T-helper 2 cell (primary cell): ENCODE measurements around the gene ZGPAT.
"Not testable (repeated sequence)": the region's sequence is repeated elsewhere in the genome, so short reads cannot be mapped to it uniquely, and the experiment has no call there.

Source experiments
- DNase-seq, 5 experiments: peaks; one replicate each; pipeline versions ENCODE4 v3.0.0 to v3.0.0-alpha.2; 2012 to 2022

Gene ZGPAT

DNA sequence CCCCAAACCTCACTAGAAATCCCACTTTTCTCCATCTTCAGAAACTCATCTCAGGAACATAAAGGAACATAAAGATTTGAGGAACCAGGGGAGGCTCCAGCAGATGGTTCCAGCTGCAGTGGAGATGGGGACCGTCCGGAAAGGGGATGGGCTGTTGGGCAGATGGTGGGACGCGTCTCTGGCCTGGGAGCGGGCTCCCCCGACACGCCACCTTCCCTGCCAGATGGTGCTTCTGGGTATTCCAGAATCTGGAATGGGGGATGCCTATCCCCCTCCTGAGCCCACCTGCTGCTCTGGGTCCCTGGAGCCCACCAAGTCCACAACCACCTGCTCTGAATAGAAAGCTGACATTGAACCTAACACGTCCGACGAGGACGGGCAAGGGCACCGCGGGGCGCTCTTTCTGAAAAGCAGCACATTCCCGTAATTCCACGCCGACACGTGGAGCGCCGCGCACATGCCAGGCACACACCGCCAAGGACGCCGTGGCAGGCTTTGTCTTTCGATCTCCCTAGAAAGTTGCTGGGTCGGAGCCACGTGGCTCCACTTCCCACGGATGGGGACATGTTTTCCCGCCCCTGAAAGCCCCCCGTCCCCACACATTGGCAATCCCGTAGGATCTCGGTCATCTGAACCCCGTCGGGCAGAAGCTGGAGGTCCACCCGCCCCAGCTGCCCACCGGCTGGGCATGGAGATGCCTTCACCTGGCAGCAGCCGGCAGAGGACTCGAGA is 59.0 kb downstream of the ZGPAT start:
- DNase-seq: no peak

GRCh38 chr20:63767456-63767855 is 59.6 kb downstream of the ZGPAT start:
- no peak for DNase-seq

DNA sequence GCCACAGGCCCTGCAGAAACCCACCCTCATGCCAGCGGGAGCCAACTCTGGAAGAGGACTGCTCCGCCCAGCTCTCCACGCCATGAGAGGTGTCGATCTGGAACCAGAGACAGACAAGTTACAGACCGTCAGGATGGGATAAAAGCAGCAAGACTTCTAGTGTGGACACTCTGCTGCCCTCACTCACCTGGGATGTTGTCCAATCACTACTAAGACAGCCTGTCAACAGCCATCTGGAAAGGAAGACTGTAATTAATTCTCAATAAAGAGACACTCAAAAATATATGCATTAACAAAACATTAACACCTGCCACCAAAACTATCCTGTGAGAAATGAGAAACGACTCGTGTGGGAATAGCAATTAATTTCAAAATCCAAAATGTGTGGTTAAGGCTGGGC is 60.0 kb downstream of the ZGPAT start:
- no peak for DNase-seq

DNA sequence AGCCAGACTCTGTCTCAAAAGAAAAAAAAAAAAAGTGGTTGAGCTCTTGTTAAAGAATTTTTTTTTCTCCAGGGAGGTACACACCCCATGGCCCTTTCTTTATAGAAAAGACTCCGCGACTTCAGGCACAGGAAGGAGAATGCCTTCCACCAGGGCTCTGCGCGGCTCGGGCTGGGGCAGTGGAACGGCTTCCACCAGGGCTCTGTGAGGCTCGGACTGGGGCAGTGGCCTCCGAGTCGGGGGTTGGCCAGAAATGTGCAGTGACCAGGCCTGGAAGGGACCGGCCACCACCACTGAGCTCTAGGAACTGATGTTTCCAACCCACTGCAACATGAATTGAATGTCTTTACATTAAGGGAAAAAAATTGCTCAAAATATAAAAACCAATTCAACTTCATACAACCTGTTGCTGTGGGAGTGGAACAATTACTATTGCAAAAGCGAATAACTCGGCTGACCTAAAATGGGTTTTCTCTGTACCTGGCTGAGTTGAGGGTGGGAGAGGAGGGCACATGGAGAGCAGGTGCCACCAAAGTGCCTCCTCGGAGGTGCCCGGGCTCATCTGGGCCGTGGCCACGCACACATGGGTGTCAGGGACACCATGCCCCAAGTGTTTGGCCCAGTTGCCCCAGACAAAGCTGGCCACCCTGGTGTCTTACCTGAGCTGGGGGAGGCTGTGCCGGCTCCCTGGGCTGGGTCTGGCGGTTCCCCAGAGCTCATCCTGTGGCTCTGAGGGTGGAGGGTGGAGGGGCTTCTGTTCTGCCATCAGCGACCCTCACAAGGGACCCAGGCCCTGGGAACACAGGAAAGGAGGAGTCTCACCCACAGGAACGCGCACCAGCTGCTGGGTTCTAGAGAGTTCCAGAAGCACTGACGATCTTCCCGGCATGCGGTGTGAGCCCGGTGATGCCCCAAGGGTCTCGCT is 61.0 kb downstream of the ZGPAT start:
- no peak for DNase-seq

DNA sequence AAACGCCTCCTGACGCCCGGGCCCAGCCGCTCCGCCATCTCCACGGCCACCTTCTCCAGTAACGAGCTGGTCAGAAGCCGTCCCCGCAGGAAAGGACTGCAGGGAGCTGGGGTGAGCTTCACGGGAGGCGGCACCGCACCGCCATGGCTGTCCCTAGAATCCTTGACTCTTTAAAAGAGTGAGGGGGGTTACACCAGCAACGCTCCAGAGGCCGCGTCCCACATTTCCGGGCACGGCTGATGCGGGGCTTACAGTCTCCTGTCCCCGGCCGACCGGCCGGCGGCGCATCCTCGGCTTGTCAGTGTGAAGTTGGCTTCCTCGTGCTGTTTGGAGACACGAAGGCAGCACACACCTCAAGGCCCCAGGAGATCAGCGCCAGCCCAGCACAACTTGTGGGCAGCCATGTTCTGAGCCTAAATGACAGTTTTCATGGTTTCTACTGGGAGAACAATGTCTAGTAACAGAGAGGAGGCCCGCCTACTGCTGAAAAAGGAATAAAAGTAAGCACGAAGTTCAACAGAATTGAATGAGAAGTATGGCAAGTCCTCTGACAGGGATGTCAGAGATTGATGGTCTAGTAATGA is 62.1 kb downstream of the ZGPAT start:
- no peak for DNase-seq

GRCh38 chr20:63771046-63771707 is 63.3 kb downstream of the ZGPAT start:
- DNase-seq: no peak

DNA sequence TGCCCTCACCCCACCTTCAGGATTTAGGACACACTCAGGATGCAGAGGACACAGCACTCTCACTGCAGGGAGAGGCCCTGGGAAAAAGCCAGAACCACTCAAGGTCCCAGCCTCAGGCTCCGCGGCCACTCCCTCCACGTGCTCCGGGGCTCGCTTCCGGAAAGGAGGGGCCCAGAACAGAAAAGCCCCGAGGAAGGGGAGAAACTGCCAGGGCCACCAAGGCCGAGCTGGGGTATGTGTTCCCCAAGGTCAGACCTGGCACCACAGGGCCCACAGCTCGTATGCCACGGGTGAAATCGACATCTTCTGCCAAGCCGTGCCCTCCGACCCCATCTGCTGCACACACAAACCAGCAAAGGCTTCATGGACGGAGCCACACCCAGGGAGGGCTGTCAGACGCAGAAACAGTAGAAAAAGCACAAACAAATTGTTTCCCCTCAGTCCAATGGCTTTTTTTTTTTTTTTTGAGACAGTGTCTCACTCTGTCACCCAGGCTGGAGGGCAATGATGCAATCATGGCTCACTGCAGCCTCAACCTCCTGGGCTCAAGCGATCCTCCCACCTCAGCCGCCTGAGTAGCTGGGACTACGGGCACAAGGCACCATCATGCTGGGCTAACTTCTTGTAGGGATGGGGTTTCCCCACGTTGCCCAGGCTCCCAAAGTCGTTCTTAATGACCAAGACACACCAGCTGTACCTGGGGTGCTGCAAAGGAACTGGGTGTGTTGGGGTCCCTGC is 65.1 kb downstream of the ZGPAT start:
- no peak for DNase-seq

DNA sequence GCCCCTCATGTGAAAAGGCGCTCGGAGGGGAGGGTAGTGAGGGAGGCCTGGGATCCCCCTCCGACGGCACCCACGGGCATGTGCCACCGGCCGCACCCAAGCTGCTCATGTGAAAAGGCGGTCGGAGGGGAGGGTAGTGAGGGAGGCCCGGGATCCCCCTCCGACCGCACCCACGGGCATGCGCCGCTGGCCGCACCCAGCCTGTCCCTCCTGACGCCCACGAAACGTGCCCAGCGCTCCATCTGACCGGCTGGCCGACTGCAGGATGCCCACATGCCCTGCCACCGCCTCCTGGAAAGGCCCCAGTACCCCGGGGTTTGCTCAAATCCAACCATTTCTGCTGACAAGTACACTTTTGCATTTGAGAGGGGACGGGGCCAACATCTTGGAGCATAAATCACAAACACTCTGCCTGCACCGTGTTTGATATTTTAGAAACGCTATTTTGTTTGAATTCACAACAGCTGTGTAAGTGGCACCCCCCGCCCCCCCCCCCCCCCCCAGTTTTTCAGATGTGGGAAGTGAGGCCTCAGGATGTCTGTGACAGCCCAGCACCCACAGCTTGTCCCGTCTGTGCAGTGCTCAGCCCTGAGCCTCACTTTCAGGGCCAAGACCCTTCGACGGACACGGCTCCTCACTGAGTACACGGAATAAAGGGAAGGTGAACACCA is 65.9 kb downstream of the ZGPAT start:
- no peak for DNase-seq

GRCh38 chr20:63774306-63774705 is 66.5 kb downstream of the ZGPAT start:
- no peak for DNase-seq

DNA sequence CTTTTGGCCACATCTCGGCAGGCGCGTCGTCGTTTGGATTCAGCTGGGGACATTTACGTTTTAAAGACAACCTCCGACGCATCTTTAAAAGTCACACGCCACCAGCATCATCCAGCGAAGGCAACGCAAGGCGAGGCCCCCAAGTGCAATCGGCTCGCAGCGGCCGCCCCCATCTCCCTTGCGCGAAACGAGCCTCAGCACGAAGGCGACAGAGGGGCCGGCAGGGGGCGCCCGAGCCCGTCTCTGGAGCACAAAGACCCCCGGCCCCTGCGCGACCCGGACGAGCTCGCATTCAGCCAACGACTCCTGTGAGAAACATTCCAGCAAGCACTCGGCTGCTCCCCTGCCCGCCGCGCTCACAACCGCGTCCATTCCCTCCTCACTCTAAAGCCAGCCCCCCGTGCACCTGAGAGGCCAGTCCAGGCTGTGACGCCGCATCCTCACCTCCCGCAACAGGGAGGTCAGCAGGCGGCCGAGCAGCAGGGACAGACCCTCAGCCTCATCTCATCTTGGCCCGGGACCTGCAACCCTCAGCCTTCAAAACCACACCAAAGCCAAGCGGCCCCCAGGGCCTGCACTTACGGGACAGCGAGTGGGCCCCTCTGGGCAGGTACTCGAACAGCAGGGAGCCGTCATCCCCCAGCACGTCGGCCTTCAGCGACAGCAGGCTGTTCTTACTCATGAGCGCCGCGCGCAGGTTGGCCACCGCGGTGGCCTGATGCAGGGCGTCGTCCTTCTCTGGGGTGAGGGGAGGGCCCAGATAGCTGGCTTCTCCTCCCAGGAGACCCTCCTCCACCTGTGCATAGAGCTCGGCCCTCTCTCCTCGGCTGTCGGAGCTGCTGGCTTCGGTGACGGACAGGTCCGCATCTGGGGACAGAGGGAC is 67.5 kb downstream of the ZGPAT start:
- no peak for DNase-seq

DNA sequence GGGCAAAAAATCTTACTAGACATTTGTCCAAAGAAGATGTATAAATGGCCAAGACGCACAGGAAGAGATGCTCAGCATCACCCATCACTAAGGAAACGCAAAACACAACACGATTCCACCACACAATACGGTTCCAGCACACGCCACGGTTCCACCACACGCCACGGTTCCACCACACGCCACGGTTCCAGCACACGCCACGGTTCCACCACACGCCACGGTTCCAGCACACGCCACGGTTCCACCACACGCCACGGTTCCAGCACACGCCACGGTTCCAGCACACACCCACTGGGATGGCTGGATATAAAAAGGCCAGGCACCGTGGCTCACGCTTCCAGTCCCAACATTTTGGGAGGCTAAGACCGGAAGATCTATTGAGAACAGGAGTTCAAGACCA is 69.0 kb downstream of the ZGPAT start:
- not testable (repeated sequence) for DNase-seq

- no peak for DNase-seq
Measured at GRCh38 chr20:63777614-63778013, 69.8 kb downstream of the ZGPAT start.

GRCh38 chr20:63778034-63778752 is 70.4 kb downstream of the ZGPAT start:
- no peak for DNase-seq

GRCh38 chr20:63778857-63779256 is 71.0 kb downstream of the ZGPAT start:
- no peak for DNase-seq

DNA sequence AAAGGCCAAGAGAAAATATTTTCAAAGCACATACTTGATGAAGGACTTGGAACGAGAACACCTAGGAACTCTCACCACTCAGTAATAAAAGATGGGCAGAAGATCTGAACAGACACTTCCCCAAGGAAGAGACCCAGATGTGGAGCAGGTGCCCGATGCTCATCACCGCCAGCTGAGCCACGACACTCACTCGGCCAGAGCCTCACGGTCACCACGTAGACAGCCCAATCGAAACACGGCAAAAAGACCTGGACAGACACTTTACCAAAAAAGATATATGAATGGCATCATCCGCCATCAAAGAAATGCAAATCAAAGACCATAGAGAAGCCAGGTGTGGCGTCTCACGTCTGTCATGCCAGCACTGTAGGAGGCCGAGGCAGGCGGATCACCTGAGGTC is 73.3 kb downstream of the ZGPAT start:
- no peak for DNase-seq

GRCh38 chr20:63782051-63782471 is 74.2 kb downstream of the ZGPAT start:
- DNase-seq: peak in 4 of 5 experiments; percentile 25 to 87 (median 38)

- peak in 1 of 5 experiments; percentile 29 for DNase-seq
Measured at GRCh38 chr20:63782521-63782971, 74.7 kb downstream of the ZGPAT start.

- DNase-seq: no peak
Measured at GRCh38 chr20:63783970-63784369, 76.1 kb downstream of the ZGPAT start.

GRCh38 chr20:63785691-63786131 is 77.9 kb downstream of the ZGPAT start:
- no peak for DNase-seq
